ENCODE measurements around the gene LPAR5.

GRCh38 chr12:6647083-6647604 lies 11.4 kb upstream of the LPAR5 start, which contains the start of gene ACRBP:
- TF ChIP-seq POLR2A (IDR thresholded peaks at IDR 0.05): peak; percentile 35 to 49
- TF ChIP-seq, protein P1, sequence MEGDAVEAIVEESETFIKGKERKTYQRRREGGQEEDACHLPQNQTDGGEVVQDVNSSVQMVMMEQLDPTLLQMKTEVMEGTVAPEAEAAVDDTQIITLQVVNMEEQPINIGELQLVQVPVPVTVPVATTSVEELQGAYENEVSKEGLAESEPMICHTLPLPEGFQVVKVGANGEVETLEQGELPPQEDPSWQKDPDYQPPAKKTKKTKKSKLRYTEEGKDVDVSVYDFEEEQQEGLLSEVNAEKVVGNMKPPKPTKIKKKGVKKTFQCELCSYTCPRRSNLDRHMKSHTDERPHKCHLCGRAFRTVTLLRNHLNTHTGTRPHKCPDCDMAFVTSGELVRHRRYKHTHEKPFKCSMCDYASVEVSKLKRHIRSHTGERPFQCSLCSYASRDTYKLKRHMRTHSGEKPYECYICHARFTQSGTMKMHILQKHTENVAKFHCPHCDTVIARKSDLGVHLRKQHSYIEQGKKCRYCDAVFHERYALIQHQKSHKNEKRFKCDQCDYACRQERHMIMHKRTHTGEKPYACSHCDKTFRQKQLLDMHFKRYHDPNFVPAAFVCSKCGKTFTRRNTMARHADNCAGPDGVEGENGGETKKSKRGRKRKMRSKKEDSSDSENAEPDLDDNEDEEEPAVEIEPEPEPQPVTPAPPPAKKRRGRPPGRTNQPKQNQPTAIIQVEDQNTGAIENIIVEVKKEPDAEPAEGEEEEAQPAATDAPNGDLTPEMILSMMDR (IDR thresholded peaks at IDR 0.05): no peak

All from Peyer's patch (tissue), 4 donors.